ENCODE data around the gene SLAMF1. TPM values are rescaled to one million over a fixed set of nuclear protein-coding genes. Genes with fewer than 3 reads are reported as not detected.

SLAMF1 gene
- total and polyA plus RNA-seq, 2 of the 13 experiments (the other 11 are each of a cell fraction or from before 2014, with no cell fraction given) = not detected

- in situ Hi-C loops (cut with HindIII; ENCODE audit: extremely low pct_ligation_motif_present, low pct_unique_long_range_greater_than_20kb) = no loop called here
- H3K79me2 ChIP-seq (ENCODE audit: insufficient read depth, low read length) = no peaks in the 10 kb centered on the region
- no peak overlapping the region for H3K27ac ChIP-seq (ENCODE audit: extremely low read length, insufficient read depth, low read length)
- peaks cover 0 to 6% of the 10 kb centered on the region in 2 experiments; a peak in 1 of 5 replicates for H3K27me3 ChIP-seq (ENCODE audit: control insufficient read depth in 1 of 2, insufficient read depth in 2 of 2, low read length in 2 of 2)
- ChIA-PET POLR2A (no interaction called here), CTCF (ENCODE audit: low intra/inter-chr PET ratio, low total read pairs) (no interaction called here)
- no peaks in the 10 kb centered on the region for H3K36me3 ChIP-seq (replicated peaks in 1 of 2; ENCODE audit: control insufficient read depth in 1 of 2, insufficient read depth in 2 of 2, low read length in 2 of 2)
- 20% methylated on average over 3 of the region's 3 CpGs for whole genome bisulfite sequencing (ENCODE audit: low lambda C conversion rate)
- no peak overlapping the region for H2AFZ ChIP-seq (ENCODE audit: low read length)
- no peaks in the 10 kb centered on the region for H4K20me1 ChIP-seq (ENCODE audit: insufficient read depth, low read length)
- intact Hi-C loops (cut with micrococcal nuclease; ENCODE audit: unreplicated experiment) = no loop called here
- no TSS peak for BruUV-seq (replicated peaks)
- FAIRE-seq = no peak
- no peak overlapping the region for H3K4me2 ChIP-seq (ENCODE audit: low read depth, low read length)
- no peak overlapping the region for H3K9ac ChIP-seq (ENCODE audit: insufficient read depth, low read depth, low read length)
- DNase-seq (ENCODE audit: low spot score) = no peak
- H3K9me3 ChIP-seq (ENCODE audit: low read length) = no peaks in the 10 kb centered on the region
- no peak for ATAC-seq
- H3K4me3 ChIP-seq (replicated peaks in 1 of 3; ENCODE audit: insufficient read depth in 1 of 3, low read depth in 2 of 3, low read length in 3 of 3) = no peak overlapping the region
- no peaks in the 10 kb centered on the region for H3K4me1 ChIP-seq (ENCODE audit: insufficient read depth, low read length)
- TF ChIP-seq ZGPAT (CRISPR knock-in tag; IDR thresholded peaks at IDR 0.05) = no peak
- no peak for TF ChIP-seq ZNF407 (CRISPR knock-in tag; IDR thresholded peaks at IDR 0.05; ENCODE audit: not compliant biosample characterization)
- no peak for TF ChIP-seq HOXA3 (CRISPR knock-in tag; IDR thresholded peaks at IDR 0.05)
- no peak for TF ChIP-seq ZMYM2 (CRISPR knock-in tag; IDR thresholded peaks at IDR 0.05)
- no peak for TF ChIP-seq ZNF18 (CRISPR knock-in tag; IDR thresholded peaks at IDR 0.05; ENCODE audit: insufficient replicate concordance)
- TF ChIP-seq STAG1 (CRISPR knock-in tag; IDR thresholded peaks at IDR 0.05) = no peak
- TF ChIP-seq TEAD3 (CRISPR knock-in tag; optimal IDR thresholded peaks at IDR 0.05; ENCODE audit: borderline replicate concordance) = no peak
- TF ChIP-seq ZNF792 (CRISPR knock-in tag; IDR thresholded peaks at IDR 0.05) = no peak
- no peak for TF ChIP-seq ZBTB1 (CRISPR knock-in tag; IDR thresholded peaks at IDR 0.05; ENCODE audit: borderline replicate concordance)
- no peak for TF ChIP-seq RFXANK (CRISPR knock-in tag; IDR thresholded peaks at IDR 0.05)
- TF ChIP-seq ELF3 (CRISPR knock-in tag; IDR thresholded peaks at IDR 0.05) = no peak
- no peak for TF ChIP-seq ZNF24 (IDR thresholded peaks at IDR 0.05)
Observed at GRCh38 chr1:160679893-160680292, 33.0 kb upstream of the SLAMF1 start.
